HUES48 (cell line): ENCODE data around the gene KIAA1217.

ENCODE experiments used
- H3K27ac ChIP-seq: one replicate; pipeline ENCODE4 v1.7.0; 2013; ENCODE audit warnings: low read depth, low read length, inconsistent platforms
- H3K27me3 ChIP-seq: 2 replicates; pipeline ENCODE4 v1.6.1; 2013; ENCODE audit warnings: mild to moderate bottlenecking, low read length; ENCODE audit not compliant: control insufficient read depth, insufficient read depth
- H3K36me3 ChIP-seq: 2 replicates; pipeline ENCODE4 v1.6.1; 2013; ENCODE audit warnings: low read length; ENCODE audit not compliant: control insufficient read depth, insufficient read depth
- H3K4me1 ChIP-seq: 2 replicates; pipeline ENCODE4 v1.6.1; 2013; ENCODE audit warnings: mild to moderate bottlenecking, low read length; ENCODE audit not compliant: control insufficient read depth, insufficient read depth
- H3K4me3 ChIP-seq: 2 replicates; pipeline ENCODE4 v1.5.1; 2013; ENCODE audit warnings: mild to moderate bottlenecking, low read depth, low read length
- H3K9ac ChIP-seq: 2 replicates; pipeline ENCODE4 v1.6.1; 2013; ENCODE audit warnings: mild to moderate bottlenecking, low read depth, low read length, moderate library complexity
- H3K9me3 ChIP-seq: 2 replicates; pipeline ENCODE4 v1.6.1; 2013; ENCODE audit warnings: low read length; ENCODE audit not compliant: control insufficient read depth, insufficient read depth

The KIAA1217 gene

DNA sequence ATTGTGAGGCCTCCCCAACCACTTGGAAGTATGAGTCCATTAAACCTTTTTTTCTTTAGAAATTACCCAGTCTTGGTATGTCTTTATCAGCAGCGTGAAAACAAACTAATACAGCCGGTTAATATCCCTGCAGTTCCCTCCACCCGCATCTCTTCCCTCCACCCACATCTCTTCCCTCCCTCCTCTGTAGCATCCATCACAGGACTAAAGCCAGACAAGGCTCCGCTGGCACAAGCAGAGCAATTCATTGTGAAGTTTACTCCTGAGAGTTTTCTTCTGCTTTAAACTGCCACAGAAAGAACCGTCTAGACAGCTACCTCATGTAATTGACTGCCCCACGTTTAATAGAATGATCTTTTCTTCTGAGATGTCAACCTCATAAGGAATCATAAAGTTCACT is 131.5 kb downstream of the KIAA1217 start:
- Histone ChIP-seq H3K9me3 (no peaks in the 10 kb centered on the region), H3K36me3 (no peaks in the 10 kb centered on the region), H3K9ac (no peak overlapping the region), H3K27me3 (no peaks in the 10 kb centered on the region), H3K27ac (no peak overlapping the region), H3K4me3 (no peak overlapping the region), H3K4me1 (no peaks in the 10 kb centered on the region)

DNA sequence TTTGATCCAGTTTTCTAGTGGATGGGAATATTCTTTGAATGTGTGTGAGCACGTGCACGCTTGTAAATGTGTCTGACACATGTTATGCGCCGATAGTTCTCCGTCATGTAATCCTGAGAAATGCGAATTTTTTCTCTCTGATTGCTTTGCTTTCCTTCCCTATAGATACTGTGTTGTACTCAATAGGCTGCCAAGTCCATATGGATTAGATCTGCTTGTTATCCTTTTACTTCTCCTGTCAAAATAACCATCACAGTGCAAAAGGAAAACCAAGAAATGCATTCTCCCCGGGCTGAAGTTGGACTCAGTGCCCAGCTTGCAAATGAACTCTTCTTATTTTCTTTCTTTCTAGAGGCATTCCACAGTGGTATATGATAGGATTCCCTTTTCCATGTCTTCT is 131.9 kb downstream of the KIAA1217 start:
- Histone ChIP-seq H3K36me3 (no peaks in the 10 kb centered on the region), H3K27ac (no peak overlapping the region), H3K9ac (no peak overlapping the region), H3K9me3 (no peaks in the 10 kb centered on the region), H3K4me1 (no peaks in the 10 kb centered on the region), H3K27me3 (no peaks in the 10 kb centered on the region), H3K4me3 (no peak overlapping the region)

DNA sequence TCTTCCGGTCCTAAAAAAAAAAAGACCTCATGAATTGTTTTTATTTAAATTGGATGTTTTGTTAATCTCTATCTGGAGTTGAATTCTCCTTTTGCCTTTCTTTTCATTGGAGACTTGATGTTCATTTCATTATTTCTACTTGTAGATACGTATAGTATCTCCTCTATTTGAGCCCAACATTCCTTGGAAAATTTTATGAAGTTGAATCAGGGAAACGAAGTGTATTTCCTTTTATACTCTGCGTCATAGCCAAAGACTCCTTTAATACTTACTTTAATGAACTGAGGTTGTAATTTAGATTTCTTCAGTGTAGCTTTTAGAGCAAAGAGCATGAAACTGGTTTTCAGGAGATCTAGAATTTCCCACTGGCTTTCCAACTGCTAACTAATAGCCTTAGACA is 132.4 kb downstream of the KIAA1217 start:
- Histone ChIP-seq H3K27me3 (no peaks in the 10 kb centered on the region), H3K36me3 (no peaks in the 10 kb centered on the region), H3K27ac (no peak overlapping the region), H3K4me1 (no peaks in the 10 kb centered on the region), H3K9ac (no peak overlapping the region), H3K9me3 (no peaks in the 10 kb centered on the region), H3K4me3 (no peak overlapping the region)

DNA sequence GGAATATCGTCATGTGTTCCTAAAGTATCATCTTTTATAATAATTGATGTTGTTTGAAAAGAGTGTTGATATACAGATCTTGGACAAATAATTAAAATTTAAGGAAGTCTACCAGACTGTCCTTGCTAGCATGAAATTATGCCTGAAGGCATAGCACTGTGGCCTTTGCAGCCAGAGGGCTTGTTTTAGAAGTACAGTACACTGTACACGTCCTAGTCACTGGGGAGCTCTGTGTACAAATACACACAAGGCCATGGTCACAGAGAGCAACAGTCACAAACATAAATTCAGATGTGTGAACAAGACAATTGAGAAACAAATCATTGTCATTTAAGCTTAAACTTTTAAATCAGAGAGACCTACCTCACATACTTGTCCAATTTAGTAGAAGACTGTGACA is 133.0 kb downstream of the KIAA1217 start:
- H3K4me1 ChIP-seq = no peaks in the 10 kb centered on the region

DNA sequence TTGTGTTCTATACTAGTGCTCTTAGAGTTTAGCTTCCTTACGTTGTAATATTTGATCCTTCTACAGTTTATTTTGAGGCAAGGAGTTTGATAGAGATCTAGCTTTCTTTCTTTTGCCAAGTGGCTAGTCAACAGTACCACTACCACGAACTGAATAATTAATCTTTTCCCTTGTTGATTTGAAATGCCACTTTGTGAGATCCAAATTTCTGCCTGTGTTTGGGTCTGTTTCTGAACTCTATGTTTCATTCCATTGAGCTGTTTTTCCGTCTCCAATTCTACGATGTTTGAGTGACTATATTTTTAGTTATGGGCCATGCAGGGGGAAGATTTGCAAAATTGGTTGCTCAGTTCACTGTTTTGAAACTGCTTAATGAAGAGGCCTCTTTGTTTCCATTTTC is 134.7 kb downstream of the KIAA1217 start:
- Histone ChIP-seq H3K9ac (no peak overlapping the region), H3K36me3 (no peaks in the 10 kb centered on the region), H3K4me3 (no peak overlapping the region), H3K9me3 (no peaks in the 10 kb centered on the region), H3K27ac (no peak overlapping the region), H3K27me3 (no peaks in the 10 kb centered on the region), H3K4me1 (peaks cover 3% of the 10 kb centered on the region; the same call in 1 of the 2 replicates)

More for the DNA sequence above, 133.0 kb downstream of the KIAA1217 start:
- H3K27me3 ChIP-seq = no peaks in the 10 kb centered on the region
- H3K36me3 ChIP-seq = no peaks in the 10 kb centered on the region
- no peak overlapping the region for H3K4me3 ChIP-seq
- H3K9ac ChIP-seq = no peak overlapping the region
- H3K27ac ChIP-seq = no peak overlapping the region
- H3K9me3 ChIP-seq = no peaks in the 10 kb centered on the region

DNA sequence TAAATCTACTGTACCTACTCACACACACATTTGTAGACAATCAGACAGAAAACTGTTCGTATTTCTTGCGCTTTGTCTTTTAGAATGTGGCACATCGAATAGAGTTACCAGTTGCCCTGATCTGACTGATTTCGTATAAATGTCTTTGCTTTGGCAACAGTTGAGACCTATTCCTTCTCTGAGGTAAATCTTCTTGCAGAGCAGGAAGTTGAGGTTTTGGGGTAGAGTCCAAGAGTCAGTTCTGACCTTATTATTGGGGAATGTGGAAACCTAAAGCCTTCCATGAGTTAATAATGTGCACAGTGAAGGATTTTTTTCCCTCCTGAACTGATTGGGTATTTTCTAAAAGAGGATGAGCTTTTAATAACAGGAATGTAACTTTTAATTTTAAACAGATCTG is 135.3 kb downstream of the KIAA1217 start:
- H3K36me3 ChIP-seq = no peaks in the 10 kb centered on the region
- H3K9me3 ChIP-seq = no peaks in the 10 kb centered on the region
- H3K27me3 ChIP-seq = no peaks in the 10 kb centered on the region
- H3K27ac ChIP-seq = no peak overlapping the region
- no peak overlapping the region for H3K9ac ChIP-seq
- H3K4me3 ChIP-seq = no peak overlapping the region
- H3K4me1 ChIP-seq = peaks cover 3% of the 10 kb centered on the region; the same call in 1 of the 2 replicates

DNA sequence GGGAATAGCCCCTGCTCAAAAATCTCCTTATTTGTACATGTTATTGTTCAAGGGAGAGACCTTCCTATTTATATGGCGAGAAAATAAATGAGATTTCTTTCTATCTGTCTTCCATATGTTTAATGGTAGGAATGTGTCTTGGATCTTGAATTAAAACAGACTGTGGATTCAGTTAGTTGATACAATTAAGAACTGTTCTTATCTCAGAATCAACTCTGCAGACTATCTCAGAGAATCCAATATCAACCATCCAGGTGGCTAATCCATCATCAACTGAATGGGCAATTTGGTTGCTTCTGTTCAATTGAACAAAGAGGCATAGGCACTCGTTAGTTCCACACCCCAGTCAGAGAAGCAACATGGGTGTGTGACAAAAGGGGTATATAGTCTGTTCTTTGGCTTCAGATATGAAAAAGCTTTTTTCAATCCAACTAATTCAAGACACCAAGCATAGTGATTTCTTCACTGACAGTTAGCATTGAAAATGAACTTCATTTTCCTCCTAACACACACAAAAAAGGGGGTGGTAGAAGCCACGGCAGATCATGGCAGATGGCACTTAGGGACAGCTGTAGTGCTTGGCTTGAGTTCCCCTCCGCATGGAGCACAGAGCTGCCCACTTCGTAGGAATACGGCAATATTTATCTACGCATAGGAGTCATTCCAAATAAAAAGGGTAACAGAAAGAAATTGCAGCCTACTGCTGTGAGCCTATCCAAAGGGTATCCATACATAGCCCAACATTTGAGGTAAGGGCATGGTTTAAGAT is 135.9 kb downstream of the KIAA1217 start:
- H3K4me1 ChIP-seq = peaks cover 9% of the 10 kb centered on the region; the same call in 1 of the 2 replicates
- H3K36me3 ChIP-seq = no peaks in the 10 kb centered on the region
- H3K9ac ChIP-seq = no peak overlapping the region
- H3K27ac ChIP-seq = no peak overlapping the region
- no peaks in the 10 kb centered on the region for H3K27me3 ChIP-seq
- H3K4me3 ChIP-seq = no peak overlapping the region
- no peaks in the 10 kb centered on the region for H3K9me3 ChIP-seq

DNA sequence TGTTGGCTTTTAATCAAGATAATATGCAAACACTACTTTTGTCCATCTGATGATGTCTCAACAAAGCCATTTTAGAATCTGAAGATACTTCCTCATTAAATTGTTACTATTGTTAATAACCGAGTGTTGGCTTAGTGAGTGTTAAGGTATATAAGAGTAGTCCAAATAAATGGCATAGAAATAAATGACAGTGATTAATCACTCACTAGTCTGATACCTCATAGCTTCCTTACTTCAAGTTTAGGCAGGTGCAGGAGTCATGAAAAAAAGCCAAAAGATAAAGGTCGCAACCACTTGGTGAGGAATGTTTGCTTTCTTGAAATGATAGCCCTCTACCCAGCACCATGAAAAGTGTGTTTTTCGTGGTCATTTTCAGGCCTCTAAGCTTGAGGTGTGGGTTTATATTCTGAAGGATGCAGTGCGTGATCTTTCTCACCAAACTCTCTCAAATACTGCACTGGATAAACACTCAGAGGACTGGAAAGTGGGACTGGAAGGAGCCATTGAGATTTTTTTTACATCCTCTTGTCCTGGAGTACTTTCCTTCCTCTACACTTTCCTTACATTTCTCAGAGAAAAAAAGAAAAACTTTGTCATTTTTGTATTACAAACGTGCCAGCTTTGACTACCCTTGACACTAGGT is 138.1 kb downstream of the KIAA1217 start:
- H3K27me3 ChIP-seq = no peaks in the 10 kb centered on the region
- H3K27ac ChIP-seq = no peak overlapping the region
- no peak overlapping the region for H3K9ac ChIP-seq
- H3K4me3 ChIP-seq = no peak overlapping the region
- H3K9me3 ChIP-seq = no peaks in the 10 kb centered on the region
- H3K36me3 ChIP-seq = no peaks in the 10 kb centered on the region
- peaks cover 14% of the 10 kb centered on the region; the same call in 1 of the 2 replicates for H3K4me1 ChIP-seq

DNA sequence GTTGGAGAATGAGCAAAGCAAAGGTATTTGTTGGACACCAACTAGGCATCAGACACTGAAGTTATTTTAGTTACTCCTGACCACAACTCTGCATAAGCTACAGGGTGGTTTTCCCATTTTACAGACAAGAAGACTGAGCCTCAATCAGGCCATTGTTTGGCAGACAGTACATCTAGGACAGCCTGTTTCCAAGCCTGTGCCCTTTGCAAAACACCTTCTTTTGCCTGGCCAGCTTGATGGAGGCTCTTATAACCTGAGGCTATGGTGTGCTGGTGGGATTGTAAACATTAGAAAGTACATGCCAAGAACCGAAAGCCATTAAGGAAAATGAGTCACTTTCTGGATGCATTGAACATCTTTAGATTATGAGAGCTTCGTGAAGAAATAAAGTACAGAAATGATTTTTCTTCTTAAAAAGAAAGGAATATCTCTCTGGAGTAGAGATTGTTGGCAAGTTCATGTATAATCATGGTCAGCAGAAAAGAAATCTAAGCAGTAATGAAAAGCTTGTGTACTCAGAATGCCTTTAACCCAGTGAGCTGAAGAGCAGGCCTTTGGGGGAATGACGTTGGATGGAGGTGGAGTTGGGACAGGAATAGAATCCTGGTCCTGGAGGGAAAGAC is 140.6 kb downstream of the KIAA1217 start:
- H3K4me1 ChIP-seq = peaks cover 23% of the 10 kb centered on the region

DNA sequence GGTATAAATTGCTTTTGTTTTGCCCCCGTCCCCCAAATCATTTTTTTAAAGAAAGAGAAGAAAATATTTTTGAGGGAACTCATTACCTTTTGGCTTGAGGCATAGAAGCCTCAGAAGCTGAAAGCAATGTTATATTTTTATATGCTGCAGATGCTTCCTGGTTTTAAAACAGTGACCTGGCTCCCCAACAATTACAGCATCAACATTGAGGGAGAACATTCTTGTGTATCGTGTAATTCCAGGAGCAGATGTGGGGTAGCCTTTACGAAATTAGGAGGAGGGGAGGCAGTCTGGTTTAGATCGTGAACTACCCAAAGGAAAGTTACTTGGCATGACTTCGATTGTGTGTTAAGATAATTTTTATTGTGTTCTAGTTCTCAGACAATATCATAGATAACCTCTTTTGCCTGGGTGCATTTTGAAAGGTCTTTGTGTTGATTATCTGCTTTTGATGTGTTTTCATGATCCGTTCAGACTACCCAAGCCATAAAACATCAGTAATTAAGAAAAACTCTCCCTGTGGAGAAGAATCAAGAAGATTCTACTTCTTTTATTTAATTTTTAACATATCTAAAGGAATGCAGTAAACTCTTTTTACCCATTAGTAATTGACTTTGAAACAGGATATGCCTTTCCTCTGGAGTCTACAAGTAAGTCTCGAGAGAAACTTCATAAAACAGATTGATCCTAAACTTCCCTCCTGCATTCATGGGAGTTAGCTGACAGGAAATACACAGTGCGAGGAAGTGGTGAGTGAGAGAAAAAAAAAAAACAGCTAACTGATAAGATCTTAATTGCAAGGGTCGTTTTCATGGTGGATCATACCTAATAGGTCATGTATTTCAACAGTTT is 141.4 kb downstream of the KIAA1217 start:
- Histone ChIP-seq H3K4me1 (peaks cover 23% of the 10 kb centered on the region), H3K9ac (no peak overlapping the region), H3K27me3 (no peaks in the 10 kb centered on the region), H3K4me3 (no peak overlapping the region), H3K36me3 (no peaks in the 10 kb centered on the region), H3K27ac (no peak overlapping the region), H3K9me3 (no peaks in the 10 kb centered on the region)

More for the DNA sequence above, 140.6 kb downstream of the KIAA1217 start:
- Histone ChIP-seq H3K27ac (no peak overlapping the region), H3K4me3 (no peak overlapping the region), H3K36me3 (no peaks in the 10 kb centered on the region), H3K9me3 (no peaks in the 10 kb centered on the region), H3K27me3 (no peaks in the 10 kb centered on the region), H3K9ac (no peak overlapping the region)
